ENCODE results near the gene TRPM8.

TRPM8 gene

GRCh38 chr2:233977296-233977837 is 60.2 kb downstream of the TRPM8 start:
- H4K20me1 ChIP-seq (ENCODE audit: insufficient read depth, low read length), result no peaks in the 10 kb centered on the region
- H3K36me3 ChIP-seq (replicated peaks; ENCODE audit: low read depth, low read length), result no peaks in the 10 kb centered on the region
- no peak overlapping the region for H2AFZ ChIP-seq (ENCODE audit: low read depth, low read length)
- H3K27me3 ChIP-seq (ENCODE audit: low read depth, low read length), result 0 out of 2 replicates have a peak, but pooled peaks cover 6% of the 10 kb centered on the region
- H3K4me1 ChIP-seq (ENCODE audit: low read length), result no peaks in the 10 kb centered on the region
- no peak overlapping the region for H3K4me2 ChIP-seq (ENCODE audit: low read length)
- H3K9me3 ChIP-seq (ENCODE audit: insufficient read depth, low read length), result no peaks in the 10 kb centered on the region
- TF ChIP-seq EZH2phosphoT487 (IDR thresholded peaks at IDR 0.05; ENCODE audit: low read depth) (no peak), CTCF (IDR thresholded peaks at IDR 0.05; ENCODE audit: low read depth, low read length) (no peak)
- H3K27ac ChIP-seq (ENCODE audit: low read length), result no peak overlapping the region
- no peak overlapping the region for H3K4me3 ChIP-seq (ENCODE audit: low read length)
- H3K79me2 ChIP-seq (ENCODE audit: low read length), result no peaks in the 10 kb centered on the region
- no peak overlapping the region for H3K9ac ChIP-seq (ENCODE audit: low read length)

- no peak overlapping the region for H3K27ac ChIP-seq (ENCODE audit: low read length)
Observed at GRCh38 chr2:233979748-233980147, 62.6 kb downstream of the TRPM8 start.

GRCh38 chr2:233980955-233981561 is 63.9 kb downstream of the TRPM8 start:
- no peak overlapping the region for H3K4me3 ChIP-seq (ENCODE audit: low read length)
- no peak overlapping the region for H2AFZ ChIP-seq (ENCODE audit: low read depth, low read length)
- no peaks in the 10 kb centered on the region for H3K4me1 ChIP-seq (ENCODE audit: low read length)
- H3K4me2 ChIP-seq (ENCODE audit: low read length), result no peak overlapping the region
- no peaks in the 10 kb centered on the region for H4K20me1 ChIP-seq (ENCODE audit: insufficient read depth, low read length)
- H3K9ac ChIP-seq (ENCODE audit: low read length), result no peak overlapping the region
- H3K79me2 ChIP-seq (ENCODE audit: low read length), result no peaks in the 10 kb centered on the region
- TF ChIP-seq EZH2phosphoT487 (IDR thresholded peaks at IDR 0.05; ENCODE audit: low read depth) (no peak), CTCF (IDR thresholded peaks at IDR 0.05; ENCODE audit: low read depth, low read length) (no peak)
- H3K36me3 ChIP-seq (replicated peaks; ENCODE audit: low read depth, low read length), result no peaks in the 10 kb centered on the region
- no peak overlapping the region for H3K27ac ChIP-seq (ENCODE audit: low read length)
- 0 out of 2 replicates have a peak, but pooled peaks cover 6% of the 10 kb centered on the region for H3K27me3 ChIP-seq (ENCODE audit: low read depth, low read length)
- no peaks in the 10 kb centered on the region for H3K9me3 ChIP-seq (ENCODE audit: insufficient read depth, low read length)

More at GRCh38 chr2:233979748-233980147, 62.6 kb downstream of the TRPM8 start:
- Histone ChIP-seq H3K9me3 (ENCODE audit: insufficient read depth, low read length) (no peaks in the 10 kb centered on the region), H3K79me2 (ENCODE audit: low read length) (no peaks in the 10 kb centered on the region), H3K27me3 (ENCODE audit: low read depth, low read length) (0 out of 2 replicates have a peak, but pooled peaks cover 6% of the 10 kb centered on the region), H4K20me1 (ENCODE audit: insufficient read depth, low read length) (no peaks in the 10 kb centered on the region), H3K4me3 (ENCODE audit: low read length) (no peak overlapping the region), H2AFZ (ENCODE audit: low read depth, low read length) (no peak overlapping the region), H3K9ac (ENCODE audit: low read length) (no peak overlapping the region), H3K4me2 (ENCODE audit: low read length) (no peak overlapping the region), H3K4me1 (ENCODE audit: low read length) (no peaks in the 10 kb centered on the region), H3K36me3 (replicated peaks; ENCODE audit: low read depth, low read length) (no peaks in the 10 kb centered on the region)
- no peak for TF ChIP-seq EZH2phosphoT487 (IDR thresholded peaks at IDR 0.05; ENCODE audit: low read depth)
- TF ChIP-seq CTCF (IDR thresholded peaks at IDR 0.05; ENCODE audit: low read depth, low read length), result no peak

DNA sequence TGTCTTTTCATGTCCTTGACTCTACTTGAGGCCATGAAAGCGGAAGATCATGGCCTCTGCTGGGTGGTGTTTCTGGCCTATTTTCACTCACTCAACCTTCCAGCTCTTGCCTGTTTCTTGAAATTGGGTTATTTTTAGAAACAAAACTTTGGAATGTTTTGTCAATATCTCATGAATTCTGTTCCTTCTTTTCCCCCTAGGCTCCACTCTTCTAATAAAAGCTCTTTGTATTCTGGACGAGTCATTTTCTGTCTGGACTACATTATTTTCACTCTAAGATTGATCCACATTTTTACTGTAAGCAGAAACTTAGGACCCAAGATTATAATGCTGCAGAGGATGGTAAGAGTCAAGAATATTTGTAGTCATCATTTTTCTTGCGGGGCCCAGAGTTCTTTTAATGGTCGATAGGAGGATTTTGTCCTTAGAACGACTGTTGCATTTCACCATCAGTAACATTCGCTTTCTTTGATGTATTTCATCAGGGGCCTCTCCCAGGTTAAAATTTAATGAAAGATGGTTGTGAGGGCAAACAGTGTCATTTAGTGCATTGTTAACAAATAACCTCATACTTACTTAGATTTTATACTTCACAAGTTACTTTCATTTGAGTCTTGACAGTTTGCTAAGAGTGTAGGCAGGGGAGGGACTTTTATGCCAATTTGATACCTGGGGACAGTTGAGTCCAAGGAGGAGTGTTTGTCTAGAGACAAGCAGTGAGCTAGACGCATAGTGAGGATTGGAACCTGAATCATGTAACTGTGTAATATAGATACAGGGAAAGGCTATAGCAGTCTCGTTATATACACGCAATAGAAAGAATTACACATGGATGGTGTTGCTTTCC is 64.6 kb downstream of the TRPM8 start:
- Histone ChIP-seq H3K9me3 (ENCODE audit: insufficient read depth, low read length) (no peaks in the 10 kb centered on the region), H3K27me3 (ENCODE audit: low read depth, low read length) (0 out of 2 replicates have a peak, but pooled peaks cover 6% of the 10 kb centered on the region), H3K36me3 (replicated peaks; ENCODE audit: low read depth, low read length) (no peaks in the 10 kb centered on the region), H3K4me3 (ENCODE audit: low read length) (no peak overlapping the region), H3K4me1 (ENCODE audit: low read length) (no peaks in the 10 kb centered on the region), H4K20me1 (ENCODE audit: insufficient read depth, low read length) (no peaks in the 10 kb centered on the region), H3K9ac (ENCODE audit: low read length) (no peak overlapping the region), H3K79me2 (ENCODE audit: low read length) (no peaks in the 10 kb centered on the region), H3K4me2 (ENCODE audit: low read length) (no peak overlapping the region), H3K27ac (ENCODE audit: low read length) (no peak overlapping the region), H2AFZ (ENCODE audit: low read depth, low read length) (no peak overlapping the region)
- TF ChIP-seq EZH2phosphoT487 (IDR thresholded peaks at IDR 0.05; ENCODE audit: low read depth) (no peak), CTCF (IDR thresholded peaks at IDR 0.05; ENCODE audit: low read depth, low read length) (no peak)
